K562 (cell line): ENCODE results near the gene CCDC28A. TPM values are rescaled to one million over a fixed set of nuclear protein-coding genes. Genes with fewer than 3 reads are reported as not detected.

Experiments used
- ATAC-seq: fragments of 200-7000 bp; cut with Tn5 transposase; 3 replicates; pipeline ENCODE4 v1.9.1; 2020; ENCODE audit warnings: moderate library complexity
- BruUV-seq: library from RNA; stranded (reverse); fragments of 400-500 nt; replicated peaks from 2 replicates; lab custom pipeline; 2021; lab: Mats Ljungman, UMichigan
- CTCF ChIA-PET: fragments of 300-600 bp; formaldehyde crosslinking; extraction: SDS; loops from one replicate; lab custom pipeline; 2021; ENCODE audit warnings: low intra/inter-chr PET ratio; lab: Yijun Ruan, JAX
- POLR2A ChIA-PET: fragments of 300-600, 350-650 bp; sonication (Branson Sonifier 250); formaldehyde crosslinking; extraction: SDS; loops from one replicate; lab custom pipeline; 2021; ENCODE audit warnings: antibody characterized with exemption, inconsistent platforms; lab: Yijun Ruan, JAX
- DNase-seq, 4 experiments: peaks; one replicate each; pipeline versions ENCODE4 v3.0.0 to v3.0.0-alpha.2; 2011 to 2018; ENCODE audit warnings: low spot score in 3 of 4, mixed read lengths in 3 of 4; ENCODE audit errors: extremely low read depth in 1 of 4
- FAIRE-seq: peaks from 2 replicates; lab custom pipeline; 2011; peaks lifted over from hg19 to GRCh38; lab: Jason Lieb, UNC
- H2AFZ ChIP-seq: 2 replicates; pipeline ENCODE4 v1.6.0; 2011; ENCODE audit warnings: low read depth, low read length, control low read depth, inconsistent platforms
- H3K27ac ChIP-seq: fragments of 200-600 bp; 3 replicates; pipeline ENCODE4 v1.8.0; 2011; ENCODE audit warnings: low read depth, mild to moderate bottlenecking, control low read depth, inconsistent platforms, low read length, moderate library complexity, mixed read lengths; ENCODE audit errors: extremely low read depth
- H3K27me3 ChIP-seq, 2 experiments: fragments of 300-600 bp in 1 of 2; 2 replicates in 1 of 2; 3 replicates in 1 of 2; pipeline versions ENCODE4 v1.6.0 to v1.8.0; 2011; ENCODE audit warnings: inconsistent platforms in 2 of 2, low read length in 2 of 2, mild to moderate bottlenecking in 1 of 2, mixed read lengths in 1 of 2, moderate library complexity in 1 of 2; ENCODE audit not compliant: control insufficient read depth in 2 of 2, insufficient read depth in 2 of 2
- H3K36me3 ChIP-seq: fragments of 300-600 bp; 3 replicates; pipeline ENCODE4 v1.8.0; 2011; ENCODE audit warnings: mild to moderate bottlenecking, low read length, inconsistent platforms; ENCODE audit not compliant: control insufficient read depth, insufficient read depth
- H3K4me1 ChIP-seq, 2 experiments: fragments of 200-600 bp in 1 of 2; replicated peaks in 1 of 2; 2 replicates in 1 of 2; 3 replicates in 1 of 2; pipeline versions ENCODE4 v1.5.1 to v1.8.0; 2011; ENCODE audit warnings: inconsistent platforms in 2 of 2, low read length in 2 of 2, mild to moderate bottlenecking in 1 of 2, mixed read lengths in 1 of 2, moderate library complexity in 1 of 2; ENCODE audit not compliant: control insufficient read depth in 2 of 2, insufficient read depth in 2 of 2
- H3K4me2 ChIP-seq: 2 replicates; pipeline ENCODE4 v1.6.1; 2011; ENCODE audit warnings: low read length, control low read depth, inconsistent platforms, mixed read lengths; ENCODE audit not compliant: insufficient read depth
- H3K4me3 ChIP-seq: fragments of 200-600 bp; sonication (generic), shearing (Covaris generic); 2 replicates; pipeline ENCODE4 v1.5.1; 2016; ENCODE audit warnings: control low read depth, inconsistent platforms
- H3K79me2 ChIP-seq: fragments of 200-600 bp; 3 replicates; pipeline ENCODE4 v1.8.0; 2011; ENCODE audit warnings: low read length, inconsistent platforms; ENCODE audit not compliant: control insufficient read depth, insufficient read depth
- H3K9ac ChIP-seq, 2 experiments: 2 replicates each; pipeline versions ENCODE4 v1.6.0 to v1.6.1; 2011; ENCODE audit warnings: low read depth in 2 of 2, low read length in 2 of 2, control low read depth in 1 of 2, inconsistent platforms in 1 of 2, mild to moderate bottlenecking in 1 of 2, mixed read lengths in 1 of 2; ENCODE audit not compliant: insufficient read depth in 1 of 2
- H3K9me1 ChIP-seq: one replicate; pipeline ENCODE4 v1.6.0; 2011; ENCODE audit warnings: inconsistent platforms, mild to moderate bottlenecking, low read length, moderate library complexity; ENCODE audit not compliant: control insufficient read depth, insufficient read depth
- H3K9me3 ChIP-seq: replicated peaks from 2 replicates; pipeline ENCODE4 v1.5.1; 2011; ENCODE audit warnings: low read depth, low read length, inconsistent platforms; ENCODE audit not compliant: control insufficient read depth, insufficient read depth
- H4K20me1 ChIP-seq: replicated peaks from 2 replicates; pipeline ENCODE4 v1.6.1; 2011; ENCODE audit warnings: low read length, inconsistent platforms, mixed read lengths; ENCODE audit not compliant: control insufficient read depth, insufficient read depth
- CBFB ChIP-seq: sonication (generic); formaldehyde crosslinking; IDR thresholded peaks from 2 replicates; pipeline ENCODE4 v1.4.0; 2020; ENCODE audit warnings: mild to moderate bottlenecking, missing genetic modification reagents
- ESRRB ChIP-seq: fragments of 250-450 bp; sonication (Bioruptor Pico); IDR thresholded peaks from 2 replicates; pipeline ENCODE4 v1.5.0; 2020; ENCODE audit warnings: mild to moderate bottlenecking, moderate library complexity, borderline replicate concordance
- PPARD ChIP-seq: fragments of 250-450 bp; sonication (Bioruptor Pico); IDR thresholded peaks from 2 replicates; pipeline ENCODE4 v1.8.0; 2022; ENCODE audit warnings: inconsistent platforms, mild to moderate bottlenecking, moderate library complexity
- ZNF3 ChIP-seq: fragments of 250-450 bp; sonication (Bioruptor Pico); IDR thresholded peaks from 2 replicates; pipeline ENCODE4 v1.5.0; 2021; ENCODE audit warnings: mild to moderate bottlenecking, moderate library complexity
- ZNF354B ChIP-seq: fragments of 250-450 bp; sonication (Bioruptor Pico); IDR thresholded peaks from 2 replicates; pipeline ENCODE4 v1.4.0; 2020
- WGBS: fragments of 100-300 bp; shearing (Covaris generic); methylation state at CpG from one replicate; pipeline ENCODE4 v1.1.6; 2016; ENCODE audit warnings: low coverage, mixed read lengths; ENCODE audit not compliant: insufficient coverage; ENCODE audit errors: missing lambda C conversion rate; 5-methylcytosine and 5-hydroxymethylcytosine counted together
- in situ Hi-C: fragments of 300-500 bp; cut with MboI; formaldehyde crosslinking; loops from 4 replicates; pipeline ENCODE4 v1.15.0; 2018; ENCODE audit warnings: inconsistent platforms, mixed read lengths
- intact Hi-C: fragments of 100-400 bp; cut with micrococcal nuclease; formaldehyde crosslinking; loops from 2 replicates; pipeline ENCODE4 v1.14.2; 2022
- polyA plus RNA-seq, 8 experiments: library from polyadenylated mRNA; depleted of rRNA in 4 of 8; stranded (reverse) in 5 of 8; unstranded in 3 of 8; fragments of >200 nt; fragmentation: Nextera tagmentation in 2 of 8; fragmentation: Illumina TruSeq in 1 of 8; extraction: Ambion mirVana in 2 of 8; extraction: Trizol in 1 of 8; gene quantifications; 2 replicates each; pipeline versions ENCODE4 v1.2.1 to v1.2.3, GENCODE V29; 2011 to 2014; ENCODE audit warnings: inconsistent platforms in 1 of 8, missing spikeins in 1 of 8
- total RNA-seq, 7 experiments: library from RNA; depleted of rRNA in 6 of 7; stranded (reverse); fragments of >200 nt in 6 of 7; fragmentation: Illumina TruSeq in 2 of 7; extraction: Trizol in 2 of 7; gene quantifications; 2 replicates each; pipeline versions ENCODE4 v1.2.1 to v1.2.3, GENCODE V29; 2011 to 2021; ENCODE audit warnings: low replicate concordance in 1 of 7
- TF ChIP-seq, protein P1 (sequence below): sonication (generic); formaldehyde crosslinking; IDR thresholded peaks from 2 replicates; pipeline ENCODE4 v1.9.0; 2022; ENCODE audit warnings: mild to moderate bottlenecking, missing genetic modification reagents
- TF ChIP-seq, protein P2 (sequence below): fragments of 250-450 bp; sonication (Bioruptor Pico); IDR thresholded peaks from 2 replicates; pipeline ENCODE4 v1.4.0; 2020

Gene CCDC28A
- total and polyA plus RNA-seq, 9 of the 15 experiments (the other 6 are each of a cell fraction or from before 2014, with no cell fraction given), result 12.6 to 35.5 (median 19.1) TPM

DNA sequence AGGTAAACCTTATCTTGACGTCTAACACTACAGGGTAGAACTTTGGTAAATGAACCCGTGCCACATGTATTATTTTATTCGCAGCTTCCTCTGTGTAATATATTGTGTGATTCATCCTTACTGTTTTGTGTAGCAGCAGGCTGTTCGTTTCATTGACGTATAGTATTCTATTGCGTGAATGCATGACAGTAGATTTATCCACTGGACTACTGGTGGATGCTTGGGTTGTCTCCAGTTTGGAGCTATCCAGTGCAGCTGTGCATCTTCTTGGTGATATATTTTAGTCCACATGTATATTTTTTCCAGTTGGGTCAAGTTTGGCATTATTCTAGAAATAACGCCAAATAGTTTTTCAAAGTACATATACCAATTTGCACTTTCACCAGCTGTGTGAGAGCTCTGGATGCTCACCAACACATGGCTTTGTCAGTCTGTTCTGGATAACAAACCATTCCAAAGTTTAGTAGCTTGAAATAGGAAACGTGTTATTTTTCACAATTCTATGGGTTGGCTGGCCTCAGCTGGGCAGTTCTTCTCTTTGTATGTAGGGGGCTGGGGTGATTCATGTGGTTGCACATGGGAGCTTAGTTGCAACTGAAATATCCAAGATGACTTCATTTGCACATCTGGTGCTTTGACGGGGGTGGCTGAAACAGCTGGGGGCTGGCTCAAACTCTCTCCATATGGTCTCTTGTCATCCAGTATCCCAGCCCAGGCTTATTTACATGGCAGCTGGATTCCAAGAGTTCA is 31.6 kb downstream of the CCDC28A start:
- Histone ChIP-seq H3K27ac (no peak overlapping the region), H3K79me2 (no peaks in the 10 kb centered on the region), H3K9ac (no peak overlapping the region), H3K4me1 (no peaks in the 10 kb centered on the region), H3K4me2 (no peak overlapping the region)
- CTCF ChIA-PET, result no interaction called here
- ATAC-seq, result no peak
- 0% methylated on average over 9 of the region's 9 CpGs for WGBS
- POLR2A ChIA-PET, result no interaction called here
- TF ChIP-seq ZNF354B, result no peak
- TF ChIP-seq, all 486 proteins: peak for 0
- no peak overlapping the region for H2AFZ ChIP-seq
- H3K9me1 ChIP-seq, result no peaks in the 10 kb centered on the region
- intact Hi-C loops, result no loop called here
- H3K9me3 ChIP-seq, result no peaks in the 10 kb centered on the region
- BruUV-seq, result no TSS peak
- no peak overlapping the region for H3K4me3 ChIP-seq
- peaks cover 9 to 15% of the 10 kb centered on the region in 2 experiments; a peak in 4 of 5 replicates for H3K27me3 ChIP-seq
- H4K20me1 ChIP-seq, result no peaks in the 10 kb centered on the region
- no peak for DNase-seq
- FAIRE-seq, result no peak
- H3K36me3 ChIP-seq, result no peaks in the 10 kb centered on the region
- in situ Hi-C loops, result no loop called here

DNA sequence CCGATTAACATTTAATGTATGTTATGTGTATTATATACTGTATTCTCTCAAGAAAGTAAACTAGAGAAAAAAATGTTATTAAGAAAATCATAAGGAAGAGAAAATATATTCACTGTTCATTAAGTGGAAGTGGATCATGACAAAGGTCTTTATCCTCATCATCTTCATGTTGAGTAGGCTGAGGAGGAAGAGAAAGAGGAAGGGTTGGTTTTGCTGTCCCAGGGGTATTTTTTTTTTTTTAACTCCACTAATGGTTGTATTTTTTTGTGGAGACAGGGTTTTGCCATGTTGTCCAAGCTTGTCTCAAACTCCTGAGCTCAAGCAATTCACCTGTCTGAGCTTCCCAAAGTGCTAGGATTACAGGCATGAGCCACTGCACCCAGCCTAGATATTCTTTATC is 33.3 kb downstream of the CCDC28A start:
- H4K20me1 ChIP-seq, result no peaks in the 10 kb centered on the region
- H3K9me1 ChIP-seq, result no peaks in the 10 kb centered on the region
- intact Hi-C loops, result no loop called here
- no peak for FAIRE-seq
- no peaks in the 10 kb centered on the region for H3K79me2 ChIP-seq
- peaks cover 10 to 13% of the 10 kb centered on the region in 2 experiments; a peak in 4 of 5 replicates for H3K27me3 ChIP-seq
- H3K9ac ChIP-seq, result no peak overlapping the region
- no TSS peak for BruUV-seq
- no peaks in the 10 kb centered on the region for H3K9me3 ChIP-seq
- no peaks in the 10 kb centered on the region for H3K4me1 ChIP-seq
- no peak overlapping the region for H3K27ac ChIP-seq
- in situ Hi-C loops, result no loop called here
- no peak overlapping the region for H2AFZ ChIP-seq
- CTCF ChIA-PET, result no interaction called here
- H3K36me3 ChIP-seq, result no peaks in the 10 kb centered on the region
- POLR2A ChIA-PET, result interaction anchor here (1.2 kb wide), 1 partner anchor 19 kb away, joined by 3 read pairs; no protein-coding TSS in a partner anchor
- ATAC-seq, result no peak
- H3K4me3 ChIP-seq, result no peak overlapping the region
- DNase-seq, result no peak
- H3K4me2 ChIP-seq, result no peak overlapping the region
- WGBS, result 15% methylated on average over 1 of the region's 1 CpG
- TF ChIP-seq ESRRB (no peak), CBFB (CRISPR knock-in tag) (no peak), PPARD (no peak), ZNF3 (no peak)
- TF ChIP-seq, protein P1, sequence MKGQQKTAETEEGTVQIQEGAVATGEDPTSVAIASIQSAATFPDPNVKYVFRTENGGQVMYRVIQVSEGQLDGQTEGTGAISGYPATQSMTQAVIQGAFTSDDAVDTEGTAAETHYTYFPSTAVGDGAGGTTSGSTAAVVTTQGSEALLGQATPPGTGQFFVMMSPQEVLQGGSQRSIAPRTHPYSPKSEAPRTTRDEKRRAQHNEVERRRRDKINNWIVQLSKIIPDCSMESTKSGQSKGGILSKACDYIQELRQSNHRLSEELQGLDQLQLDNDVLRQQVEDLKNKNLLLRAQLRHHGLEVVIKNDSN (CRISPR knock-in tag), result no peak
- TF ChIP-seq, protein P2, sequence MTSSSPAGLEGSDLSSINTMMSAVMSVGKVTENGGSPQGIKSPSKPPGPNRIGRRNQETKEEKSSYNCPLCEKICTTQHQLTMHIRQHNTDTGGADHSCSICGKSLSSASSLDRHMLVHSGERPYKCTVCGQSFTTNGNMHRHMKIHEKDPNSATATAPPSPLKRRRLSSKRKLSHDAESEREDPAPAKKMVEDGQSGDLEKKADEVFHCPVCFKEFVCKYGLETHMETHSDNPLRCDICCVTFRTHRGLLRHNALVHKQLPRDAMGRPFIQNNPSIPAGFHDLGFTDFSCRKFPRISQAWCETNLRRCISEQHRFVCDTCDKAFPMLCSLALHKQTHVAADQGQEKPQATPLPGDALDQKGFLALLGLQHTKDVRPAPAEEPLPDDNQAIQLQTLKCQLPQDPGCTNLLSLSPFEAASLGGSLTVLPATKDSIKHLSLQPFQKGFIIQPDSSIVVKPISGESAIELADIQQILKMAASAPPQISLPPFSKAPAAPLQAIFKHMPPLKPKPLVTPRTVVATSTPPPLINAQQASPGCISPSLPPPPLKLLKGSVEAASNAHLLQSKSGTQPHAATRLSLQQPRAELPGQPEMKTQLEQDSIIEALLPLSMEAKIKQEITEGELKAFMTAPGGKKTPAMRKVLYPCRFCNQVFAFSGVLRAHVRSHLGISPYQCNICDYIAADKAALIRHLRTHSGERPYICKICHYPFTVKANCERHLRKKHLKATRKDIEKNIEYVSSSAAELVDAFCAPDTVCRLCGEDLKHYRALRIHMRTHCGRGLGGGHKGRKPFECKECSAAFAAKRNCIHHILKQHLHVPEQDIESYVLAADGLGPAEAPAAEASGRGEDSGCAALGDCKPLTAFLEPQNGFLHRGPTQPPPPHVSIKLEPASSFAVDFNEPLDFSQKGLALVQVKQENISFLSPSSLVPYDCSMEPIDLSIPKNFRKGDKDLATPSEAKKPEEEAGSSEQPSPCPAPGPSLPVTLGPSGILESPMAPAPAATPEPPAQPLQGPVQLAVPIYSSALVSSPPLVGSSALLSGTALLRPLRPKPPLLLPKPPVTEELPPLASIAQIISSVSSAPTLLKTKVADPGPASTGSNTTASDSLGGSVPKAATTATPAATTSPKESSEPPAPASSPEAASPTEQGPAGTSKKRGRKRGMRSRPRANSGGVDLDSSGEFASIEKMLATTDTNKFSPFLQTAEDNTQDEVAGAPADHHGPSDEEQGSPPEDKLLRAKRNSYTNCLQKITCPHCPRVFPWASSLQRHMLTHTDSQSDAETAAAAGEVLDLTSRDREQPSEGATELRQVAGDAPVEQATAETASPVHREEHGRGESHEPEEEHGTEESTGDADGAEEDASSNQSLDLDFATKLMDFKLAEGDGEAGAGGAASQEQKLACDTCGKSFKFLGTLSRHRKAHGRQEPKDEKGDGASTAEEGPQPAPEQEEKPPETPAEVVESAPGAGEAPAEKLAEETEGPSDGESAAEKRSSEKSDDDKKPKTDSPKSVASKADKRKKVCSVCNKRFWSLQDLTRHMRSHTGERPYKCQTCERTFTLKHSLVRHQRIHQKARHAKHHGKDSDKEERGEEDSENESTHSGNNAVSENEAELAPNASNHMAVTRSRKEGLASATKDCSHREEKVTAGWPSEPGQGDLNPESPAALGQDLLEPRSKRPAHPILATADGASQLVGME (CRISPR knock-in tag), result no peak
